GM12864 (cell line): ENCODE measurements around the gene CDCA7L.
"Not testable (repeated sequence)": the region's sequence is repeated elsewhere in the genome, so short reads cannot be mapped to it uniquely, and the experiment has no call there.

Experiments used
- DNase-seq: peaks from one replicate; pipeline ENCODE4 v3.0.0-alpha.2; 2011; ENCODE audit warnings: low read depth
- H3K4me3 ChIP-seq: 2 replicates; pipeline ENCODE4 v1.5.1; 2011; ENCODE audit warnings: mild to moderate bottlenecking, low read depth, low read length, control low read depth
- CTCF ChIP-seq: IDR thresholded peaks from 2 replicates; pipeline ENCODE4 v1.5.1; 2011; ENCODE audit warnings: low read depth, mild to moderate bottlenecking, moderate library complexity, low read length, control low read depth, inconsistent platforms; ENCODE audit errors: missing control alignments

CDCA7L gene

GRCh38 chr7:21939136-21939857 is 6.4 kb downstream of the CDCA7L start:
- H3K4me3 ChIP-seq, result no peak overlapping the region; the same call in 1 of the 2 replicates
- peak; percentile 69 for DNase-seq
- TF ChIP-seq CTCF, result no peak

GRCh38 chr7:21938463-21938862 is 7.2 kb downstream of the CDCA7L start:
- H3K4me3 ChIP-seq, result no peak overlapping the region
- no peak for DNase-seq
- no peak for TF ChIP-seq CTCF

GRCh38 chr7:21934808-21935207 is 10.9 kb downstream of the CDCA7L start:
- no peak for TF ChIP-seq CTCF
- no peak for DNase-seq
- no peak overlapping the region for H3K4me3 ChIP-seq

GRCh38 chr7:21933293-21933692 is 12.4 kb downstream of the CDCA7L start:
- not testable (repeated sequence) for DNase-seq, H3K4me3 ChIP-seq

- DNase-seq, result no peak
- no peak for TF ChIP-seq CTCF
- no peak overlapping the region for H3K4me3 ChIP-seq
These were observed 18.0 kb downstream of the CDCA7L start for GRCh38 chr7:21927693-21928092.

GRCh38 chr7:21926448-21926847 is 19.3 kb downstream of the CDCA7L start:
- no peak for TF ChIP-seq CTCF
- no peak overlapping the region for H3K4me3 ChIP-seq

GRCh38 chr7:21923658-21924057 is 22.0 kb downstream of the CDCA7L start:
- no peak for DNase-seq
- H3K4me3 ChIP-seq, result no peak overlapping the region
- no peak for TF ChIP-seq CTCF

More at GRCh38 chr7:21926448-21926847, 19.3 kb downstream of the CDCA7L start:
- no peak for DNase-seq

GRCh38 chr7:21922605-21923004 is 23.1 kb downstream of the CDCA7L start:
- no peak for DNase-seq
- H3K4me3 ChIP-seq, result no peak overlapping the region
- TF ChIP-seq CTCF, result no peak
